CD4-positive, alpha-beta memory T cell (primary cell): ENCODE results near the gene ATP8B3. TPM values are rescaled to one million over a fixed set of nuclear protein-coding genes. Genes with fewer than 3 reads are reported as not detected.

Experiments used
- CTCF ChIA-PET: fragments of 350-600 bp; sonication (Branson Sonifier 250); formaldehyde crosslinking; loops from one replicate; lab custom pipeline; 2021; ENCODE audit warnings: inconsistent platforms; ENCODE audit not compliant: partially characterized antibody; lab: Charles Lee
- POLR2A ChIA-PET: fragments of 350-600 bp; sonication (Branson Sonifier 250); formaldehyde crosslinking; loops from one replicate; lab custom pipeline; 2021; ENCODE audit not compliant: partially characterized antibody; lab: Charles Lee
- DNase-seq, 5 donors: peaks; one replicate each; pipeline versions ENCODE4 v3.0.0 to v3.0.0-alpha.2; 2020 to 2022; ENCODE audit warnings: mixed read lengths in 1 of 5
- H3K27ac ChIP-seq: one replicate; pipeline ENCODE4 v1.7.0; 2013; ENCODE audit warnings: low read depth, low read length
- H3K27me3 ChIP-seq: 2 replicates; pipeline ENCODE4 v1.7.0; 2013; ENCODE audit warnings: mild to moderate bottlenecking, low read length, moderate library complexity; ENCODE audit not compliant: insufficient read depth
- H3K36me3 ChIP-seq: 2 replicates; pipeline ENCODE4 v1.7.0; 2013; ENCODE audit warnings: mild to moderate bottlenecking, low read length, moderate library complexity; ENCODE audit not compliant: insufficient read depth
- H3K4me1 ChIP-seq: 2 replicates; pipeline ENCODE4 v1.7.0; 2013; ENCODE audit warnings: mild to moderate bottlenecking, low read length, moderate library complexity; ENCODE audit not compliant: insufficient read depth
- H3K4me3 ChIP-seq, 2 donors: one replicate each; pipeline ENCODE4 v1.7.0; 2013; ENCODE audit warnings: low read length in 2 of 2, mild to moderate bottlenecking in 1 of 2
- H3K9me3 ChIP-seq, 2 donors: one replicate each; pipeline ENCODE4 v1.7.0; 2013; ENCODE audit warnings: low read length in 2 of 2, control low read depth in 1 of 2; ENCODE audit not compliant: control insufficient read depth in 1 of 2
- H3K27ac Mint-ChIP-seq, 7 donors: one replicate each; pipeline ENCODE4 v1.8.0; 2020 to 2021; ENCODE audit warnings: mixed read lengths in 7 of 7, mild to moderate bottlenecking in 6 of 7, inconsistent platforms in 3 of 7, moderate library complexity in 3 of 7
- H3K27me3 Mint-ChIP-seq, 2 donors: one replicate each; pipeline ENCODE4 v1.8.0; 2020 to 2021; ENCODE audit warnings: mixed read lengths in 2 of 2
- H3K36me3 Mint-ChIP-seq, 2 donors: one replicate each; pipeline ENCODE4 v1.8.0; 2020 to 2021; ENCODE audit warnings: mixed read lengths in 2 of 2, inconsistent platforms in 1 of 2, mild to moderate bottlenecking in 1 of 2
- H3K4me1 Mint-ChIP-seq, 4 donors: one replicate each; pipeline ENCODE4 v1.8.0; 2020 to 2021; ENCODE audit warnings: mixed read lengths in 4 of 4, mild to moderate bottlenecking in 1 of 4
- H3K4me3 Mint-ChIP-seq, 8 donors: one replicate each; pipeline ENCODE4 v1.8.0; 2020 to 2021; ENCODE audit warnings: mixed read lengths in 8 of 8, mild to moderate bottlenecking in 7 of 8, moderate library complexity in 6 of 8, inconsistent platforms in 3 of 8
- H3K9me3 Mint-ChIP-seq, 8 donors: one replicate each; pipeline ENCODE4 v1.8.0; 2020 to 2021; ENCODE audit warnings: mixed read lengths in 8 of 8, mild to moderate bottlenecking in 5 of 8, inconsistent platforms in 3 of 8, moderate library complexity in 1 of 8
- intact Hi-C: fragments of 100-400 bp; cut with micrococcal nuclease; formaldehyde crosslinking; loops from one replicate; pipeline ENCODE4 v1.15.1; 2023
- polyA plus RNA-seq, 2 donors: library from polyadenylated mRNA; unstranded; fragments of 300-500 nt; fragmentation: Illumina TruSeq; gene quantifications; one replicate each; pipeline ENCODE4 v1.2.3, GENCODE V29; 2021
- total RNA-seq, 2 experiments: library from RNA; stranded (reverse); gene quantifications; one replicate each; pipeline ENCODE4 v1.2.3, GENCODE V29; 2021

ATP8B3 gene
- total and polyA plus RNA-seq, 4 experiments from 2014 or later: 0.73 to 5.5 (median 3.6) TPM

GRCh38 chr19:1828279-1829238 lies 16.5 kb upstream of the ATP8B3 start:
- Mint-ChIP-seq H3K27ac (no peak overlapping the region), H3K27me3 (no peaks in the 10 kb centered on the region), H3K4me1 (peaks cover 0 to 16% (median 1%) of the 10 kb centered on the region in 4 donors), H3K36me3 (peaks cover 4 to 18% of the 10 kb centered on the region in 2 donors), H3K9me3 (no peaks in the 10 kb centered on the region), H3K4me3 (no peak overlapping the region)
- Histone ChIP-seq H3K4me3 (no peak overlapping the region), H3K27ac (no peak overlapping the region), H3K36me3 (peaks cover 14% of the 10 kb centered on the region), H3K27me3 (no peaks in the 10 kb centered on the region), H3K9me3 (no peaks in the 10 kb centered on the region), H3K4me1 (peaks cover 6% of the 10 kb centered on the region)
- POLR2A ChIA-PET: interaction anchor here (0.5 kb wide), 1 partner anchor 135 kb away, joined by 4 read pairs; no protein-coding TSS in a partner anchor
- DNase-seq: no peak
- intact Hi-C loops: loop anchor here (10.0 kb wide), 1 partner anchor 154 kb away; no protein-coding TSS in a partner anchor
- CTCF ChIA-PET: interaction anchor here (1.2 to 7.6 kb wide), 2 partner anchors 11 to 40 kb away, joined by 6 to 77 read pairs; no protein-coding TSS in a partner anchor

- H3K9me3 Mint-ChIP-seq: no peaks in the 10 kb centered on the region
- peaks cover 4 to 21% of the 10 kb centered on the region in 2 donors for H3K36me3 Mint-ChIP-seq
- H3K9me3 ChIP-seq: no peaks in the 10 kb centered on the region
- ChIA-PET CTCF (interaction anchor here (1.2 to 7.6 kb wide), 2 partner anchors 12 to 39 kb away, joined by 6 to 77 read pairs; no protein-coding TSS in a partner anchor), POLR2A (interaction anchor here (0.5 kb wide), 1 partner anchor 136 kb away, joined by 4 read pairs; no protein-coding TSS in a partner anchor)
- H3K27ac Mint-ChIP-seq: no peak overlapping the region
- no peak overlapping the region for H3K4me3 ChIP-seq
- no peaks in the 10 kb centered on the region for H3K27me3 Mint-ChIP-seq
- DNase-seq: no peak
- H3K36me3 ChIP-seq: peaks cover 21% of the 10 kb centered on the region
- H3K27ac ChIP-seq: no peak overlapping the region
- H3K27me3 ChIP-seq: no peaks in the 10 kb centered on the region
- H3K4me3 Mint-ChIP-seq: no peak overlapping the region
- intact Hi-C loops: loop anchor here (10.0 kb wide), 1 partner anchor 153 kb away; no protein-coding TSS in a partner anchor
- peaks cover 6% of the 10 kb centered on the region for H3K4me1 ChIP-seq
- H3K4me1 Mint-ChIP-seq: peaks cover 0 to 16% (median 1%) of the 10 kb centered on the region in 4 donors
Observed at GRCh38 chr19:1827566-1828278, 15.6 kb upstream of the ATP8B3 start.

GRCh38 chr19:1826557-1827521 lies 14.8 kb upstream of the ATP8B3 start:
- Histone ChIP-seq H3K4me3 (no peak overlapping the region), H3K36me3 (peaks cover 29% of the 10 kb centered on the region), H3K9me3 (no peaks in the 10 kb centered on the region), H3K27me3 (no peaks in the 10 kb centered on the region), H3K4me1 (peaks cover 6% of the 10 kb centered on the region), H3K27ac (no peak overlapping the region)
- ChIA-PET POLR2A (interaction anchor here (0.7 to 1.1 kb wide), 5 partner anchors 15 to 223 kb away, joined by 3 to 4 read pairs (median 3); no protein-coding TSS in a partner anchor), CTCF (interaction anchor here (0.6 to 7.6 kb wide), 28 partner anchors 7 to 582 kb away, joined by 3 to 77 read pairs (median 4); no protein-coding TSS in a partner anchor)
- DNase-seq: no peak
- Mint-ChIP-seq H3K27me3 (no peaks in the 10 kb centered on the region), H3K4me3 (no peak overlapping the region), H3K9me3 (no peaks in the 10 kb centered on the region), H3K4me1 (peaks cover 0 to 9% (median 2%) of the 10 kb centered on the region in 4 donors), H3K36me3 (peaks cover 4 to 27% of the 10 kb centered on the region in 2 donors), H3K27ac (no peak overlapping the region)
- intact Hi-C loops: loop anchor here (1.0 to 10.0 kb wide), 2 partner anchors 39 to 152 kb away; no protein-coding TSS in a partner anchor

GRCh38 chr19:1825909-1826556 lies 14.0 kb upstream of the ATP8B3 start:
- Histone ChIP-seq H3K27me3 (no peaks in the 10 kb centered on the region), H3K4me3 (no peak overlapping the region), H3K9me3 (no peaks in the 10 kb centered on the region), H3K27ac (no peak overlapping the region), H3K4me1 (peaks cover 6% of the 10 kb centered on the region), H3K36me3 (peaks cover 33% of the 10 kb centered on the region)
- peak; percentile 70 to 75 (median 73) for DNase-seq
- peak overlapping the region in 1 of 7 donors; percentile 47 for H3K27ac Mint-ChIP-seq
- H3K9me3 Mint-ChIP-seq: no peaks in the 10 kb centered on the region
- peaks cover 4 to 30% of the 10 kb centered on the region in 2 donors for H3K36me3 Mint-ChIP-seq
- H3K4me1 Mint-ChIP-seq: peaks cover 0 to 9% (median 2%) of the 10 kb centered on the region in 4 donors
- ChIA-PET CTCF (interaction anchor here (0.6 to 7.6 kb wide), 31 partner anchors 8 to 1308 kb away, joined by 3 to 77 read pairs (median 4); no protein-coding TSS in a partner anchor), POLR2A (interaction anchor here (0.7 to 1.1 kb wide), 5 partner anchors 15 to 222 kb away, joined by 3 to 4 read pairs (median 3); no protein-coding TSS in a partner anchor)
- intact Hi-C loops: loop anchor here (1.0 to 10.0 kb wide), 2 partner anchors 38 to 151 kb away; no protein-coding TSS in a partner anchor
- H3K4me3 Mint-ChIP-seq: peak overlapping the region in 2 of 8 donors; percentile 2 to 59
- no peaks in the 10 kb centered on the region for H3K27me3 Mint-ChIP-seq

- Mint-ChIP-seq H3K9me3 (no peaks in the 10 kb centered on the region), H3K27me3 (no peaks in the 10 kb centered on the region), H3K4me3 (no peak overlapping the region), H3K36me3 (peaks cover 7 to 33% of the 10 kb centered on the region in 2 donors), H3K4me1 (peaks cover 0 to 5% (median 1%) of the 10 kb centered on the region in 4 donors), H3K27ac (peak overlapping the region in 2 of 7 donors; percentile 13 to 29)
- Histone ChIP-seq H3K27me3 (no peaks in the 10 kb centered on the region), H3K4me1 (peaks cover 6% of the 10 kb centered on the region), H3K4me3 (no peak overlapping the region), H3K36me3 (peaks cover 37% of the 10 kb centered on the region), H3K27ac (no peak overlapping the region), H3K9me3 (no peaks in the 10 kb centered on the region)
- ChIA-PET POLR2A (no interaction called here), CTCF (interaction anchor here (0.7 to 7.6 kb wide), 4 partner anchors 15 to 1971 kb away, joined by 3 to 77 read pairs (median 19); no protein-coding TSS in a partner anchor)
- intact Hi-C loops: loop anchor here (10.0 kb wide), 1 partner anchor 149 kb away; no protein-coding TSS in a partner anchor
- DNase-seq: no peak
Observed at GRCh38 chr19:1824252-1824622, 12.2 kb upstream of the ATP8B3 start.
